ENCODE measurements around the gene SLC39A9.

GRCh38 chr14:69459122-69459521 lies 60.6 kb downstream of the SLC39A9 start:
- no peak for TF ChIP-seq JUND (IDR thresholded peaks at IDR 0.05; ENCODE audit: low read depth, low read length)
- no peak for TF ChIP-seq SRF (IDR thresholded peaks at IDR 0.05; ENCODE audit: low read depth in 2 of 2, low read length in 2 of 2)
- no peak for TF ChIP-seq ATF7 (IDR thresholded peaks at IDR 0.05; ENCODE audit: low read depth)
- TF ChIP-seq POLR2A (IDR thresholded peaks at IDR 0.05; ENCODE audit: low read depth, low read length): no peak
- TF ChIP-seq SUZ12 (IDR thresholded peaks at IDR 0.05; ENCODE audit: unreplicated experiment): no peak
- no peak for TF ChIP-seq TAF1 (IDR thresholded peaks at IDR 0.05; ENCODE audit: borderline replicate concordance, low read depth, low read length)
- TF ChIP-seq EP300 (IDR thresholded peaks at IDR 0.05; ENCODE audit: borderline replicate concordance in 1 of 2, control insufficient read depth in 1 of 2, low read depth in 2 of 2, low read length in 2 of 2): no peak
- TF ChIP-seq, protein P1, sequence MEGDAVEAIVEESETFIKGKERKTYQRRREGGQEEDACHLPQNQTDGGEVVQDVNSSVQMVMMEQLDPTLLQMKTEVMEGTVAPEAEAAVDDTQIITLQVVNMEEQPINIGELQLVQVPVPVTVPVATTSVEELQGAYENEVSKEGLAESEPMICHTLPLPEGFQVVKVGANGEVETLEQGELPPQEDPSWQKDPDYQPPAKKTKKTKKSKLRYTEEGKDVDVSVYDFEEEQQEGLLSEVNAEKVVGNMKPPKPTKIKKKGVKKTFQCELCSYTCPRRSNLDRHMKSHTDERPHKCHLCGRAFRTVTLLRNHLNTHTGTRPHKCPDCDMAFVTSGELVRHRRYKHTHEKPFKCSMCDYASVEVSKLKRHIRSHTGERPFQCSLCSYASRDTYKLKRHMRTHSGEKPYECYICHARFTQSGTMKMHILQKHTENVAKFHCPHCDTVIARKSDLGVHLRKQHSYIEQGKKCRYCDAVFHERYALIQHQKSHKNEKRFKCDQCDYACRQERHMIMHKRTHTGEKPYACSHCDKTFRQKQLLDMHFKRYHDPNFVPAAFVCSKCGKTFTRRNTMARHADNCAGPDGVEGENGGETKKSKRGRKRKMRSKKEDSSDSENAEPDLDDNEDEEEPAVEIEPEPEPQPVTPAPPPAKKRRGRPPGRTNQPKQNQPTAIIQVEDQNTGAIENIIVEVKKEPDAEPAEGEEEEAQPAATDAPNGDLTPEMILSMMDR (IDR thresholded peaks at IDR 0.05 in 2 of 3, conservative IDR thresholded peaks at IDR 0.05 in 1 of 3; ENCODE audit: control insufficient read depth in 2 of 3, extremely low read depth in 1 of 3, insufficient read depth in 1 of 3, low read depth in 3 of 3, low read length in 3 of 3): no peak
